Osteocyte (in vitro differentiated cells): ENCODE results near the gene APBA2. TPM values are rescaled to one million over a fixed set of nuclear protein-coding genes. Genes with fewer than 3 reads are reported as not detected.

ENCODE experiments used
- DNase-seq: peaks from one replicate; pipeline ENCODE4 v3.0.0; 2021; ENCODE audit warnings: mixed read lengths; ENCODE audit not compliant: unreplicated experiment; ENCODE audit errors: extremely low spot score
- H3K27ac Mint-ChIP-seq: one replicate; pipeline ENCODE4 v1.8.0; 2021; ENCODE audit warnings: mild to moderate bottlenecking, mixed read lengths; ENCODE audit not compliant: unreplicated experiment
- H3K27me3 Mint-ChIP-seq: one replicate; pipeline ENCODE4 v1.8.0; 2021; ENCODE audit warnings: mixed read lengths; ENCODE audit not compliant: unreplicated experiment
- H3K36me3 Mint-ChIP-seq: one replicate; pipeline ENCODE4 v1.8.0; 2021; ENCODE audit warnings: mixed read lengths; ENCODE audit not compliant: unreplicated experiment
- H3K4me1 Mint-ChIP-seq: one replicate; pipeline ENCODE4 v1.8.0; 2021; ENCODE audit warnings: mixed read lengths; ENCODE audit not compliant: unreplicated experiment
- H3K4me3 Mint-ChIP-seq: one replicate; pipeline ENCODE4 v1.8.0; 2021; ENCODE audit warnings: mild to moderate bottlenecking, moderate library complexity, mixed read lengths; ENCODE audit not compliant: unreplicated experiment
- H3K9me3 Mint-ChIP-seq: one replicate; pipeline ENCODE4 v1.8.0; 2021; ENCODE audit warnings: mixed read lengths; ENCODE audit not compliant: unreplicated experiment
- total RNA-seq: library from RNA; stranded (reverse); gene quantifications from 2 replicates; pipeline ENCODE4 v1.2.1, GENCODE V29; 2021
- TF ChIP-seq, protein P1 (sequence below): fragments of 200-600 bp; sonication (generic); IDR thresholded peaks from 2 replicates; pipeline ENCODE4 v1.5.0; 2021; ENCODE audit warnings: antibody characterized with exemption, mild to moderate bottlenecking, moderate library complexity

The APBA2 gene
- total RNA-seq, 1 donor from 2014 or later = 23.5 TPM

DNA sequence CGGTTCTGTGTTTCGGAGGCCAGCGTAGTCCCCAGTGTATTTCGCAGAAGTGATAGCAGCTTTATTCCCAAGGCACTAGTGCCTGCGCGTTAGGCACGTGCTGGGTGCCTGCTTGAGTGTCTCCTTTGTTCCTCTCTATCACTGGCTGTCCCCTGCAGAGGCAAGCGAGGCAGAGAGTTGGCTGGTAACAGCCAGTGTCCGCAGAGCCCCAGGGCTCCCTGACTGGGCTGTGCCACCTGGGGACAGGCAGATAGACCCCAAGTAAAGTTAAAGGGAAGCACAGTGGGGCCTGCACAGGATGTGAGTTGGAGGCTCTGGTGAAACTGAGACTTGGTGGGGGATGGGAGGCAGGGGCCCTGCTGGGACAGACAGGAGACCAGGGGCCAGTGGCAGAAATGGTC is 50.7 kb downstream of the APBA2 start:
- no peaks in the 10 kb centered on the region for H3K27me3 Mint-ChIP-seq
- H3K9me3 Mint-ChIP-seq = no peaks in the 10 kb centered on the region

DNA sequence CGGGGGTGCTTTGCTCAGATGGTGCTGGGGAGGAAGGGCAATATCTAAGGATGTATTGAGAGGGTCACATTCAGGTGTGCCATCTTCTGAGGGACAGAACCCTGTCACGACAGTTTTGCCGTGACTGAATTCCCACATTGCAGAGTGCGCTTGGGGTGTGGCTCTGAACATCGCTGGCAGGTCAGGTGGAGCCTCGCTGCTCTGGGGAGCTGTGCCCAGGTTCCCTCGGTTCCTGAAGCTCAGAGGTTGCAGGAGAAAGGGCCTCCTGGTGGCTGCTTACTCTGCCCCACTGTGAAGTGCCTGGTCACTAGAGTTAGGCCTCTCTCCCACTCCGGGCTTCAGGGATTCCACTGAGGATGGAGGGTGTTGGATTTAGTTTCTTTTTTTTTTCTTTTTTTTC is 51.5 kb downstream of the APBA2 start:
- no peak for DNase-seq
- no peaks in the 10 kb centered on the region for H3K9me3 Mint-ChIP-seq
- H3K4me1 Mint-ChIP-seq = peaks cover 10% of the 10 kb centered on the region
- no peaks in the 10 kb centered on the region for H3K36me3 Mint-ChIP-seq
- TF ChIP-seq, protein P1, sequence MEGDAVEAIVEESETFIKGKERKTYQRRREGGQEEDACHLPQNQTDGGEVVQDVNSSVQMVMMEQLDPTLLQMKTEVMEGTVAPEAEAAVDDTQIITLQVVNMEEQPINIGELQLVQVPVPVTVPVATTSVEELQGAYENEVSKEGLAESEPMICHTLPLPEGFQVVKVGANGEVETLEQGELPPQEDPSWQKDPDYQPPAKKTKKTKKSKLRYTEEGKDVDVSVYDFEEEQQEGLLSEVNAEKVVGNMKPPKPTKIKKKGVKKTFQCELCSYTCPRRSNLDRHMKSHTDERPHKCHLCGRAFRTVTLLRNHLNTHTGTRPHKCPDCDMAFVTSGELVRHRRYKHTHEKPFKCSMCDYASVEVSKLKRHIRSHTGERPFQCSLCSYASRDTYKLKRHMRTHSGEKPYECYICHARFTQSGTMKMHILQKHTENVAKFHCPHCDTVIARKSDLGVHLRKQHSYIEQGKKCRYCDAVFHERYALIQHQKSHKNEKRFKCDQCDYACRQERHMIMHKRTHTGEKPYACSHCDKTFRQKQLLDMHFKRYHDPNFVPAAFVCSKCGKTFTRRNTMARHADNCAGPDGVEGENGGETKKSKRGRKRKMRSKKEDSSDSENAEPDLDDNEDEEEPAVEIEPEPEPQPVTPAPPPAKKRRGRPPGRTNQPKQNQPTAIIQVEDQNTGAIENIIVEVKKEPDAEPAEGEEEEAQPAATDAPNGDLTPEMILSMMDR = no peak
- no peak overlapping the region for H3K4me3 Mint-ChIP-seq
- no peak overlapping the region for H3K27ac Mint-ChIP-seq
- no peaks in the 10 kb centered on the region for H3K27me3 Mint-ChIP-seq

More for the DNA sequence above, 50.7 kb downstream of the APBA2 start:
- Mint-ChIP-seq H3K4me1 (peaks cover 10% of the 10 kb centered on the region), H3K36me3 (no peaks in the 10 kb centered on the region), H3K27ac (no peak overlapping the region), H3K4me3 (no peak overlapping the region)
- no peak for DNase-seq
- TF ChIP-seq, protein P1 = no peak

DNA sequence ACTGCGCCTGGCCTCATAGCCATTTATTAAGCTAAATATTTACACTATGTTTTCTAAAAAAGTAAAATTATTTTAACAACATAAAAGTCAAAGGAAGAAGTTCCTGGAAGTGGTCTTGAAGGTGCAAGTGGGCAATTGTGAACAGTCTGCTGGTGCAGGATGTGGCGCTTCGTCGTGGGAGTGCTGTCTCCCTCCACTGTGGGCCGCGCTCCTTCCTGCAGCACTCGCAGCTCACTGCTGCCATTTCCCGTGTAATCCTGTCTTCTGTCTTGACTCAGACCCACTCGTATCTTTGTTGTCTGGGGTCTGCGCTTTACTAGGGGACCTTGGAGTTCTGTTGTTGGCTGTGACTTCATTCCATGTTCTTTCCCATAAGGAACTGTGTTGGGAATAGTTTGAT is 56.3 kb downstream of the APBA2 start:
- DNase-seq = no peak
- no peaks in the 10 kb centered on the region for H3K27me3 Mint-ChIP-seq
- H3K4me1 Mint-ChIP-seq = peaks cover 10% of the 10 kb centered on the region
- no peak overlapping the region for H3K4me3 Mint-ChIP-seq
- H3K27ac Mint-ChIP-seq = no peak overlapping the region
- peaks cover 4% of the 10 kb centered on the region for H3K36me3 Mint-ChIP-seq
- H3K9me3 Mint-ChIP-seq = peaks cover 6% of the 10 kb centered on the region
- TF ChIP-seq, protein P1 = no peak

DNA sequence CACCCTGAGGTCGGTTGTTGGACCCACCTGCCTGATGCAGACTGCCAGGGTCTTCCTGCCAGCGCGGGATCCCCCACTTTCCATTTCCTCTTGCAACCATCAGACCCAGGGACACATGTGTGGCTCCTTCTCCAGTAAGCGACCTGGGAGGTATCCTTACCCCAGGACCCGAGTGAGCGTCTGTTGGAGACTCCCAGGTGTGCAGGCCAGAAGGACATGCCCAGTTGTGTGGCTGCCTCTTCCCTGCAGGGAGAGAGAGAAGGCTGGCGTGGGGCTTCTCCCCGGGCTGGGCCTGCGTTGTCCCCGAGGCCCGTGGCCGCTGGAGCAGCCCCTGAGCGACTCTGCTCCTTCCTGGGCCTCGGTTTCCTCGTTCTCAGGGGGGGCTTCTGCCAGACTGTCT is 56.8 kb downstream of the APBA2 start:
- peaks cover 4% of the 10 kb centered on the region for H3K36me3 Mint-ChIP-seq
- H3K4me3 Mint-ChIP-seq = no peak overlapping the region
- H3K27ac Mint-ChIP-seq = no peak overlapping the region

DNA sequence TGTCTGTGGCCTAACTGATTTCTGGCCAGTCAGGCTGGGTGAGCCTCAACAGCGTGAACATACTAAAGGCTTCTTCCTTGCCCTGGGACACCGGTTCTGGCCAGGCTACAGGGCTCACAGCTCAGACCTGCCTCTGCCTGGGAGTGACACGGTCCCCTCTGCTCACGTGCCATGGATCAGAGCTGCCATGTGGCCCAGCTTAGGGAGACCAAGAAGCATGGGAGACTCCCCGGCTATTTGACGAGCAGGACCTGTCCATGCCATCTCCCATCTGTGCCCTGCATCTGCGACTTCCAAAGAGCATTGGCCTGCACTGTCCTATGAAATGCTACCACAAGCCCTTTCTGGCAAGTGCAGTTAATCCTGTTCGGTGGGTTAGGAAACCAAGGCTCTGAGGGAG is 57.4 kb downstream of the APBA2 start:
- Mint-ChIP-seq H3K27me3 (no peaks in the 10 kb centered on the region), H3K9me3 (peaks cover 6% of the 10 kb centered on the region), H3K4me3 (no peak overlapping the region), H3K36me3 (peaks cover 4% of the 10 kb centered on the region), H3K4me1 (peaks cover 10% of the 10 kb centered on the region), H3K27ac (no peak overlapping the region)
- DNase-seq = no peak
- TF ChIP-seq, protein P1 = no peak

More for the DNA sequence above, 56.8 kb downstream of the APBA2 start:
- no peaks in the 10 kb centered on the region for H3K27me3 Mint-ChIP-seq
- H3K9me3 Mint-ChIP-seq = peaks cover 6% of the 10 kb centered on the region
- TF ChIP-seq, protein P1 = no peak
- peaks cover 10% of the 10 kb centered on the region for H3K4me1 Mint-ChIP-seq
- DNase-seq = no peak
